ENCODE results near the gene TDRD10. TPM values are rescaled to one million over a fixed set of nuclear protein-coding genes. Genes with fewer than 3 reads are reported as not detected.
A peak's percentile ranks its signal among the peaks of the same experiment; 100 is the strongest.

The TDRD10 gene
- total and polyA plus RNA-seq, 2 donors (not counting 1 experiment from before 2014, with no cell fraction given), result under 0.01 TPM; not detected in 1

DNA sequence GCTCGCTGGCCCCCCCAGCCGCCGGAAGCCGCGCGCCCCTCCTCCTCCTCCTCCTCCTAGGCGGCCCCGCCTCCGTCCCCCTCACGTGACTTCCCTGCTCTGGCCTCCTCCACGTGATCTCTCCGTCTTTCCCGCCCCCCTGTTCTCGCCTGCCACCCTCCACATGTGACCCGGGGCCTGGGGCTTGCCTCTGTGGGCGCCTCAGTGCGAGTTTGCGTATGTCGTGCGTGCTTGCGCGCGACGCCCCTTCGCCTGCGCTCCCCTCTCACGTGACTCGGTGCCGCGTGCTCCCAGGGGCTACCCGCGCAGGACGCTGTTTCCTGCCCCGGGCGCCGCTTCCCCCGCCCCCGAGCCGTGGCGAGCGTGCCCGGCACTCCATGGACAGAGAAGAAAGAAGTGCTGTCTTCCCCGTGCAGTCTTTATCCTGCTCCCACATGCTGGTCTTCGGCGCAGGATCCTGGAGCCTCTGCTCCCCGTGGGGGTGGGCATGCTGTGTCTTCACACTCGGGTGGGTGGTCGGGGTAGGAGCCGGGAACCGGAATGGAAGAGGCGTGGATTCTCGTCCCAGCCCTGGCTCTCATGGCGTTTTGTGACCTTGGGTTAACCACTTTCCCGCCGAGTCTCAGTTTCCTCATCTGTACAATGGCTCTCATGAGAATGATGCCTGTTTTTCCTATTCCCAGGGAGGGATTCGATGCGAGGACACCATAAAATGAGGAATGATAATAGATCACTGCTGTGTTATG is 56.9 kb downstream of the TDRD10 start:
- Histone ChIP-seq H3K4me1 (ENCODE audit: control insufficient read depth, extremely low read depth, insufficient read depth, low read length) (peaks cover 10% of the 10 kb centered on the region), H3K4me2 (ENCODE audit: extremely low read depth, insufficient read depth, low read length) (peak overlapping the region; percentile 99), H3K79me2 (ENCODE audit: control insufficient read depth, insufficient read depth, low read length) (peaks cover 32% of the 10 kb centered on the region), H2AFZ (ENCODE audit: low read length) (peak overlapping the region; percentile 98), H3K4me3 (replicated peaks in 1 of 4; ENCODE audit: control extremely low read depth in 1 of 4, insufficient read depth in 1 of 4, low read depth in 3 of 4, low read length in 4 of 4) (peak overlapping the region; percentile 66 to 92 (median 69)), H4K20me1 (ENCODE audit: control insufficient read depth, extremely low read depth, insufficient read depth, low read length) (no peaks in the 10 kb centered on the region), H3K9ac (ENCODE audit: insufficient read depth, low read length) (peak overlapping the region; percentile 64), H3K36me3 (ENCODE audit: control insufficient read depth, insufficient read depth, low read length) (peaks cover 11% of the 10 kb centered on the region), H3K27me3 (ENCODE audit: control insufficient read depth, insufficient read depth, low read length) (no peaks in the 10 kb centered on the region), H3K9me3 (ENCODE audit: control insufficient read depth, insufficient read depth, low read depth, low read length) (no peaks in the 10 kb centered on the region), H3K27ac (ENCODE audit: insufficient read depth, low read length) (peak overlapping the region; percentile 87)
- peak; percentile 98 to 99 for DNase-seq (ENCODE audit: low read depth in 2 of 2)
- TF ChIP-seq EZH2 (IDR thresholded peaks at IDR 0.05; ENCODE audit: low read length, missing control alignments), result no peak
- no peak for TF ChIP-seq CTCF (conservative IDR thresholded peaks at IDR 0.05 in 1 of 2, IDR thresholded peaks at IDR 0.05 in 1 of 2; ENCODE audit: low read depth in 1 of 2, low read length in 2 of 2)

GRCh38 chr1:154559466-154560044 is 57.5 kb downstream of the TDRD10 start:
- Histone ChIP-seq H3K4me1 (ENCODE audit: control insufficient read depth, extremely low read depth, insufficient read depth, low read length) (peaks cover 10% of the 10 kb centered on the region), H3K79me2 (ENCODE audit: control insufficient read depth, insufficient read depth, low read length) (peaks cover 32% of the 10 kb centered on the region), H3K4me2 (ENCODE audit: extremely low read depth, insufficient read depth, low read length) (peak overlapping the region; percentile 99), H3K4me3 (replicated peaks in 1 of 4; ENCODE audit: control extremely low read depth in 1 of 4, insufficient read depth in 1 of 4, low read depth in 3 of 4, low read length in 4 of 4) (peak overlapping the region; percentile 66 to 92 (median 69)), H3K27me3 (ENCODE audit: control insufficient read depth, insufficient read depth, low read length) (no peaks in the 10 kb centered on the region), H4K20me1 (ENCODE audit: control insufficient read depth, extremely low read depth, insufficient read depth, low read length) (no peaks in the 10 kb centered on the region), H2AFZ (ENCODE audit: low read length) (peak overlapping the region; percentile 98), H3K9ac (ENCODE audit: insufficient read depth, low read length) (no peak overlapping the region), H3K27ac (ENCODE audit: insufficient read depth, low read length) (peak overlapping the region; percentile 87), H3K9me3 (ENCODE audit: control insufficient read depth, insufficient read depth, low read depth, low read length) (no peaks in the 10 kb centered on the region), H3K36me3 (ENCODE audit: control insufficient read depth, insufficient read depth, low read length) (peaks cover 9% of the 10 kb centered on the region)
- TF ChIP-seq CTCF (conservative IDR thresholded peaks at IDR 0.05 in 1 of 2, IDR thresholded peaks at IDR 0.05 in 1 of 2; ENCODE audit: low read depth in 1 of 2, low read length in 2 of 2), result peak; percentile 89 to 92
- TF ChIP-seq EZH2 (IDR thresholded peaks at IDR 0.05; ENCODE audit: low read length, missing control alignments), result no peak
- peak; percentile 85 to 95 for DNase-seq (ENCODE audit: low read depth in 2 of 2)

DNA sequence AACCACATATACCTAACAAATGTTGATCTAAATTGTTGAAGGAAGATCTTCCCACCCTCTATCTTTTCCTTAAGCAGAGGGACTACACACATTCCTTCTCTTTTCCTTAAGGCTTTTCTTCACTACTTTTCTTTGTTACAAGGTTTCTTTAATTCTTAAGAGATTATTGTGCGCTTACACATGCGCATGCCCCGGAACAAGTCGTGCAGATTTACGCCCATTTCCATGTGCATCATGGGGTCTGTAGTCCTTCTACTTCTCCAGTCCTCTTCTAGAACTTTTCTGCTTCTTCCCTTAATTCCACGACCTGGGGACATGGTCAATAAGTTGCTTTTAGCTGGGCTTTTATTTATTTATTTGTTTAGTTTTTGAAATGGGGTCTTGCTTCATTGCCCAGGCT is 63.9 kb downstream of the TDRD10 start:
- H3K9ac ChIP-seq (ENCODE audit: insufficient read depth, low read length), result no peak overlapping the region
- H3K4me3 ChIP-seq (replicated peaks in 1 of 4; ENCODE audit: control extremely low read depth in 1 of 4, insufficient read depth in 1 of 4, low read depth in 3 of 4, low read length in 4 of 4), result no peak overlapping the region
- no peaks in the 10 kb centered on the region for H3K79me2 ChIP-seq (ENCODE audit: control insufficient read depth, insufficient read depth, low read length)
- H3K9me3 ChIP-seq (ENCODE audit: control insufficient read depth, insufficient read depth, low read depth, low read length), result no peaks in the 10 kb centered on the region
- TF ChIP-seq CTCF (conservative IDR thresholded peaks at IDR 0.05 in 1 of 2, IDR thresholded peaks at IDR 0.05 in 1 of 2; ENCODE audit: low read depth in 1 of 2, low read length in 2 of 2) (no peak), EZH2 (IDR thresholded peaks at IDR 0.05; ENCODE audit: low read length, missing control alignments) (no peak)
- H3K36me3 ChIP-seq (ENCODE audit: control insufficient read depth, insufficient read depth, low read length), result no peaks in the 10 kb centered on the region
- H3K27me3 ChIP-seq (ENCODE audit: control insufficient read depth, insufficient read depth, low read length), result peaks cover 13% of the 10 kb centered on the region
- H3K4me2 ChIP-seq (ENCODE audit: extremely low read depth, insufficient read depth, low read length), result no peak overlapping the region
- no peak for DNase-seq (ENCODE audit: low read depth in 2 of 2)
- no peaks in the 10 kb centered on the region for H4K20me1 ChIP-seq (ENCODE audit: control insufficient read depth, extremely low read depth, insufficient read depth, low read length)
- H3K4me1 ChIP-seq (ENCODE audit: control insufficient read depth, extremely low read depth, insufficient read depth, low read length), result no peaks in the 10 kb centered on the region
- H2AFZ ChIP-seq (ENCODE audit: low read length), result no peak overlapping the region
- no peak overlapping the region for H3K27ac ChIP-seq (ENCODE audit: insufficient read depth, low read length)

Data from fibroblast of lung (primary cell).